Activated naive CD4-positive, alpha-beta T cell treated with anti-CD3 and anti-CD28 coated beads for 36 hours (primary cell): ENCODE results near the gene DDX56. TPM values are rescaled to one million over a fixed set of nuclear protein-coding genes. Genes with fewer than 3 reads are reported as not detected.

Experiments
- CTCF ChIA-PET: fragments of 350-600 bp; sonication (Branson Sonifier 250); formaldehyde crosslinking; loops from one replicate; lab custom pipeline; 2021; ENCODE audit warnings: antibody characterized with exemption; lab: Charles Lee
- DNase-seq: peaks from one replicate; pipeline ENCODE4 v3.0.0-alpha.2; 2020
- H3K27ac Mint-ChIP-seq: one replicate; pipeline ENCODE4 v1.8.0; 2021; ENCODE audit warnings: mild to moderate bottlenecking, mixed read lengths
- H3K27me3 Mint-ChIP-seq: one replicate; pipeline ENCODE4 v1.8.0; 2021; ENCODE audit warnings: low read depth, mixed read lengths
- H3K36me3 Mint-ChIP-seq: one replicate; pipeline ENCODE4 v1.8.0; 2021; ENCODE audit warnings: low read depth, mixed read lengths
- H3K4me1 Mint-ChIP-seq: one replicate; pipeline ENCODE4 v1.8.0; 2021; ENCODE audit warnings: low read depth, mixed read lengths
- H3K4me3 Mint-ChIP-seq: one replicate; pipeline ENCODE4 v1.8.0; 2021; ENCODE audit warnings: mild to moderate bottlenecking, moderate library complexity, mixed read lengths
- H3K9me3 Mint-ChIP-seq: one replicate; pipeline ENCODE4 v1.8.0; 2021; ENCODE audit warnings: mixed read lengths
- intact Hi-C: fragments of 100-400 bp; cut with micrococcal nuclease; formaldehyde crosslinking; loops from one replicate; pipeline ENCODE4 v1.15.1; 2023
- total RNA-seq, 2 experiments: library from RNA; stranded (reverse); gene quantifications; one replicate each; pipeline ENCODE4 v1.2.3, GENCODE V29; 2021

Gene DDX56
- total RNA-seq, 2 experiments from 2014 or later: 65.8 to 74.0 TPM

DNA sequence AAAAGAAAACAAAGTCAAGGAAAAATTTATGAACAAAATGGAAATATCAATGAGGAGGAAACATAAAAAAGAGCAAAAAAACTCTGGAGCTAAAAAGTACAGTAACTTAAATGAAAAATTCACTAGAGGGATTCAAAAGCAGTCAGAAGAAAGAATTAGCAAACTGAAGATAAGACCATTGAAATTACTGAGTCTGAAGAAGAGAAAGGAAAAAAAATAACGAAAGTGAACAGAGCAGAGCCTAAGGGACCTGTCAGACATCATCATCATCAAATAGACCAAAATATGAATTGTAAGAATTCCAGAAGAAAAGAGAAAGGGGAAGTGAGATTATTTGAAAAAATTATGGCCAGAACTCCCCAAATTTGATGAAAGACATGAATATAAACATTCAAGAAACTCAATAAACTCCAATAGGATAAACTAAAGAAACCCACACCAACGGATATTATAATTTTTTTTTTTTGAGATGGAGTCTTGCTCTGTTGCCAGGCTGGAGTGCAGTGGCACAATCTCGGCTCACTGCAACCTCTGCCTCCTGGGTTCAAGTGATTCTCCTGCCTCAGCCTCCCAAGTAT lies 48.8 kb downstream of the DDX56 start:
- H3K27me3 Mint-ChIP-seq: no peaks in the 10 kb centered on the region
- H3K9me3 Mint-ChIP-seq: peaks cover 17% of the 10 kb centered on the region
- H3K4me1 Mint-ChIP-seq: no peaks in the 10 kb centered on the region
- no peak for DNase-seq
- intact Hi-C loops: no loop called here
- H3K4me3 Mint-ChIP-seq: no peak overlapping the region
- no peak overlapping the region for H3K27ac Mint-ChIP-seq
- peaks cover 3% of the 10 kb centered on the region for H3K36me3 Mint-ChIP-seq
- CTCF ChIA-PET: interaction anchor here (0.6 to 0.7 kb wide), 2 partner anchors 226 to 957 kb away, joined by 3 to 4 read pairs; no protein-coding TSS in a partner anchor

GRCh38 chr7:44522315-44522714 lies 51.4 kb downstream of the DDX56 start:
- H3K9me3 Mint-ChIP-seq: peaks cover 15% of the 10 kb centered on the region
- CTCF ChIA-PET: no interaction called here
- DNase-seq: no peak
- H3K4me1 Mint-ChIP-seq: no peaks in the 10 kb centered on the region
- H3K27ac Mint-ChIP-seq: no peak overlapping the region
- intact Hi-C loops: no loop called here
- no peak overlapping the region for H3K4me3 Mint-ChIP-seq
- peaks cover 3% of the 10 kb centered on the region for H3K36me3 Mint-ChIP-seq
- no peaks in the 10 kb centered on the region for H3K27me3 Mint-ChIP-seq

DNA sequence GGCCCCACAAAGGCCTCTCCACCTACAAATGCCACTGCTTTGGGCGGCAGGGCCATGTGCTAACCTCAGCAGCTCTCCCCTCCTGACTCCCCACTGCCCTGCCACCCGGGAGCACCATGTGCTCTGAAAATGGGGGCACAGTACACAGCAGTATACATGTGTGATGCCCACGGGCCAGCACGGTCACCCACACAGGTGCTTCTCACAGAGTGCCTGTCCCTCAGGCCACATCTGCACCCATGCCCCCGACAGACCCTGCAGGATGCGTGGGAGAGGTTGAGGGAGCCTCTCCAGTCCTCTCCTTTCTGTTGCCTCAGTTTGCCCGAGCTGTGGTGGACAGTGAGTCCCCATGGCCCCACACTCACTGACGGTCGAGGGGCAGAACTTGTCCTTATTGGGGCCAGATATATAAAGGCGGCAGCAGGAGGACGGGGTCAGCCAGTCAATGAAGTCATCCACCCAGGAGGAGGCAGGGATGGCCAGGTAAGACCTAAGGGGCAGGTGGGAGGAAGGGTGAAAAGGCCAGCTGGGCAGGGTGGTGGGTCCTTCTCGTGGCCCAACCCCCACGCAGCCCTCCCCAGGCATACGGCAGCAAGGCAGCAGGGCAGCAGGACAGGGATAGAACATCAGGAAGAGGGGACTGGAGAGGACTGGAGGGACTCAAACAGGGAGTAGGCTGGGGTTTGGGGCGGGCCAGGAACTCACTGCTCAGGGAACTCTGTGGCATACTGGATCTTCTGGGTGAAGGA lies 52.2 kb downstream of the DDX56 start:
- CTCF ChIA-PET: no interaction called here
- intact Hi-C loops: no loop called here

GRCh38 chr7:44520574-44520973 lies 53.1 kb downstream of the DDX56 start:
- H3K4me3 Mint-ChIP-seq: no peak overlapping the region
- no peaks in the 10 kb centered on the region for H3K27me3 Mint-ChIP-seq
- peaks cover 10% of the 10 kb centered on the region for H3K9me3 Mint-ChIP-seq
- no peak for DNase-seq
- H3K27ac Mint-ChIP-seq: no peak overlapping the region
- intact Hi-C loops: no loop called here
- CTCF ChIA-PET: interaction anchor here (0.6 kb wide), 1 partner anchor 386 kb away, joined by 3 read pairs; no protein-coding TSS in a partner anchor
- no peaks in the 10 kb centered on the region for H3K4me1 Mint-ChIP-seq
- peaks cover 2% of the 10 kb centered on the region for H3K36me3 Mint-ChIP-seq

More for the DNA sequence above, 52.2 kb downstream of the DDX56 start:
- Mint-ChIP-seq H3K27ac (no peak overlapping the region), H3K36me3 (peaks cover 3% of the 10 kb centered on the region), H3K9me3 (peaks cover 12% of the 10 kb centered on the region), H3K4me1 (no peaks in the 10 kb centered on the region), H3K4me3 (no peak overlapping the region), H3K27me3 (no peaks in the 10 kb centered on the region)
- DNase-seq: no peak

- H3K4me1 Mint-ChIP-seq: no peaks in the 10 kb centered on the region
- H3K27me3 Mint-ChIP-seq: no peaks in the 10 kb centered on the region
- no peak for DNase-seq
- H3K4me3 Mint-ChIP-seq: no peak overlapping the region
- intact Hi-C loops: no loop called here
- H3K27ac Mint-ChIP-seq: no peak overlapping the region
- CTCF ChIA-PET: interaction anchor here (1.0 to 1.1 kb wide), 2 partner anchors 15 to 46 kb away, joined by 4 to 5 read pairs; no protein-coding TSS in a partner anchor
- H3K36me3 Mint-ChIP-seq: no peaks in the 10 kb centered on the region
- peaks cover 5% of the 10 kb centered on the region for H3K9me3 Mint-ChIP-seq
Observed at GRCh38 chr7:44519546-44519945, 54.2 kb downstream of the DDX56 start.

- Mint-ChIP-seq H3K4me3 (no peak overlapping the region), H3K9me3 (peaks cover under 1% of the 10 kb centered on the region), H3K27me3 (no peaks in the 10 kb centered on the region), H3K27ac (no peak overlapping the region), H3K4me1 (no peaks in the 10 kb centered on the region), H3K36me3 (no peaks in the 10 kb centered on the region)
- DNase-seq: no peak
- CTCF ChIA-PET: interaction anchor here (1.0 to 1.1 kb wide), 2 partner anchors 16 to 47 kb away, joined by 4 to 5 read pairs; no protein-coding TSS in a partner anchor
- intact Hi-C loops: no loop called here
Observed at GRCh38 chr7:44518761-44519160, 54.9 kb downstream of the DDX56 start.

GRCh38 chr7:44517175-44517574 lies 56.5 kb downstream of the DDX56 start:
- CTCF ChIA-PET: no interaction called here

More at GRCh38 chr7:44517175-44517574, 56.5 kb downstream of the DDX56 start:
- Mint-ChIP-seq H3K27me3 (no peaks in the 10 kb centered on the region), H3K27ac (no peak overlapping the region), H3K36me3 (no peaks in the 10 kb centered on the region), H3K4me1 (no peaks in the 10 kb centered on the region), H3K9me3 (no peaks in the 10 kb centered on the region), H3K4me3 (no peak overlapping the region)
- intact Hi-C loops: no loop called here
- DNase-seq: no peak

Other genes with a start within 250 kb of the DDX56 start
- under 1 TPM; 0.30 to 0.38 TPM for gene CAMK2B, start 248.3 kb downstream of the DDX56 start, total RNA-seq
- gene NUDCD3, start 83.2 kb downstream of the DDX56 start, total RNA-seq: 10 to 100 TPM; 81.1 to 81.8 TPM
- not detected for gene NPC1L1, start 32.6 kb downstream of the DDX56 start, total RNA-seq
- 10 to 100 TPM; 77.3 to 81.8 TPM for gene TMED4, start 8.3 kb upstream of the DDX56 start, total RNA-seq
- gene OGDH, start 32.7 kb upstream of the DDX56 start, total RNA-seq: 10 to 100 TPM; 73.9 to 78.4 TPM
- gene ZMIZ2, start 174.9 kb upstream of the DDX56 start, total RNA-seq: 10 to 100 TPM; 83.1 to 86.5 TPM
- 1,000 to 10,000 TPM; 3,406 to 3,423 TPM for gene PPIA, start 222.8 kb upstream of the DDX56 start, total RNA-seq